HEK293T (cell line): ENCODE results near the gene ANKFY1.

Source experiments
- CTCF ChIA-PET: fragments of 350-600 bp; formaldehyde crosslinking; extraction: SDS; loops from one replicate; lab custom pipeline; 2021; ENCODE audit warnings: antibody characterized with exemption, inconsistent platforms; lab: Yijun Ruan, JAX
- POLR2A ChIA-PET: fragments of 350-600 bp; formaldehyde crosslinking; extraction: SDS; loops from one replicate; lab custom pipeline; 2020; ENCODE audit warnings: antibody characterized with exemption, inconsistent platforms; lab: Yijun Ruan, JAX
- DNase-seq: peaks from one replicate; pipeline ENCODE4 v3.0.0; 2012; ENCODE audit warnings: mixed read lengths; ENCODE audit errors: extremely low spot score
- ARNT ChIP-seq: fragments of 450-650 bp; IDR thresholded peaks from 2 replicates; pipeline ENCODE4 v1.6.1; 2017; ENCODE audit warnings: mild to moderate bottlenecking
- BHLHE40 ChIP-seq: fragments of 450-650 bp; IDR thresholded peaks from 2 replicates; pipeline ENCODE4 v1.6.1; 2016; ENCODE audit warnings: mild to moderate bottlenecking, moderate library complexity, borderline replicate concordance
- CTBP1 ChIP-seq: fragments of 450-650 bp; IDR thresholded peaks from 2 replicates; pipeline ENCODE4 v1.6.1; 2016; ENCODE audit warnings: borderline replicate concordance
- ELF4 ChIP-seq: fragments of 450-650 bp; IDR thresholded peaks from 2 replicates; pipeline ENCODE4 v1.6.1; 2017; ENCODE audit warnings: antibody characterized with exemption
- FOXA1 ChIP-seq: fragments of 450-650 bp; IDR thresholded peaks from 2 replicates; pipeline ENCODE4 v1.6.1; 2016; ENCODE audit warnings: mild to moderate bottlenecking
- FOXK2 ChIP-seq: fragments of 450-650 bp; IDR thresholded peaks from 2 replicates; pipeline ENCODE4 v1.6.1; 2016; ENCODE audit warnings: mild to moderate bottlenecking
- FOXM1 ChIP-seq: fragments of 450-650 bp; IDR thresholded peaks from 2 replicates; pipeline ENCODE4 v1.6.1; 2017; ENCODE audit warnings: mild to moderate bottlenecking, borderline replicate concordance
- HDGF ChIP-seq: fragments of 450-650 bp; IDR thresholded peaks from 2 replicates; pipeline ENCODE4 v1.6.1; 2017; ENCODE audit warnings: antibody characterized with exemption, borderline replicate concordance
- L3MBTL2 ChIP-seq: fragments of 450-650 bp; conservative IDR thresholded peaks from 2 replicates; pipeline ENCODE4 v1.6.1; 2016; ENCODE audit warnings: mild to moderate bottlenecking
- LEF1 ChIP-seq: fragments of 450-650 bp; IDR thresholded peaks from 2 replicates; pipeline ENCODE4 v1.6.1; 2017; ENCODE audit warnings: mild to moderate bottlenecking, borderline replicate concordance
- NFRKB ChIP-seq: fragments of 450-650 bp; IDR thresholded peaks from 2 replicates; pipeline ENCODE4 v1.6.1; 2016; ENCODE audit warnings: mild to moderate bottlenecking, moderate library complexity
- PKNOX1 ChIP-seq: fragments of 450-650 bp; IDR thresholded peaks from 2 replicates; pipeline ENCODE4 v1.6.1; 2016
- SP1 ChIP-seq: fragments of 450-650 bp; IDR thresholded peaks from 2 replicates; pipeline ENCODE4 v1.6.1; 2017
- SUZ12 ChIP-seq: fragments of 450-650 bp; IDR thresholded peaks from 2 replicates; pipeline ENCODE4 v1.6.1; 2016; ENCODE audit warnings: mild to moderate bottlenecking
- TARDBP ChIP-seq: fragments of 450-650 bp; IDR thresholded peaks from 2 replicates; pipeline ENCODE4 v1.6.1; 2016
- ZNF384 ChIP-seq: fragments of 450-650 bp; IDR thresholded peaks from 2 replicates; pipeline ENCODE4 v1.6.1; 2016

The ANKFY1 gene

GRCh38 chr17:4247361-4247970 is 16.3 kb downstream of the ANKFY1 start:
- no peak for DNase-seq
- ChIA-PET POLR2A (interaction anchor here (1.7 kb wide), 1 partner anchor 13 kb away, joined by 4 read pairs; no protein-coding TSS in a partner anchor), CTCF (no interaction called here)
- no peak for TF ChIP-seq SP1
- no peak for TF ChIP-seq ARNT
- no peak for TF ChIP-seq L3MBTL2
- TF ChIP-seq LEF1, result no peak
- TF ChIP-seq CTBP1, result no peak
- TF ChIP-seq TARDBP, result no peak
- TF ChIP-seq SUZ12, result no peak
- no peak for TF ChIP-seq BHLHE40
- TF ChIP-seq PKNOX1, result no peak
- no peak for TF ChIP-seq FOXM1
- TF ChIP-seq ELF4, result no peak

GRCh38 chr17:4246674-4247073 is 17.1 kb downstream of the ANKFY1 start:
- ChIA-PET POLR2A (interaction anchor here (1.7 kb wide), 1 partner anchor 12 kb away, joined by 4 read pairs; no protein-coding TSS in a partner anchor), CTCF (no interaction called here)
- TF ChIP-seq TARDBP, result no peak
- no peak for TF ChIP-seq LEF1
- no peak for TF ChIP-seq BHLHE40
- no peak for TF ChIP-seq CTBP1
- no peak for TF ChIP-seq ELF4
- TF ChIP-seq FOXM1, result no peak
- TF ChIP-seq L3MBTL2, result no peak
- no peak for TF ChIP-seq ARNT
- no peak for TF ChIP-seq SUZ12
- no peak for TF ChIP-seq FOXA1
- no peak for TF ChIP-seq ZNF384
- no peak for TF ChIP-seq PKNOX1
- TF ChIP-seq NFRKB, result no peak
- no peak for TF ChIP-seq FOXK2
- no peak for DNase-seq

- TF ChIP-seq CTBP1 (no peak), L3MBTL2 (no peak), FOXM1 (no peak), TARDBP (no peak), ELF4 (no peak), LEF1 (no peak), NFRKB (no peak)
- DNase-seq, result no peak
- CTCF ChIA-PET, result interaction anchor here (3.0 kb wide), 1 partner anchor 8 kb away, joined by 11 read pairs; no protein-coding TSS in a partner anchor
Measured at GRCh38 chr17:4241535-4241934, 22.2 kb downstream of the ANKFY1 start.

GRCh38 chr17:4236456-4236855 is 27.3 kb downstream of the ANKFY1 start:
- POLR2A ChIA-PET, result no interaction called here
- no peak for DNase-seq
- TF ChIP-seq ELF4 (no peak), HDGF (no peak), FOXM1 (no peak), SP1 (no peak), LEF1 (no peak), ARNT (no peak), ZNF384 (no peak), FOXK2 (no peak), L3MBTL2 (no peak), NFRKB (no peak), BHLHE40 (no peak), FOXA1 (no peak), CTBP1 (no peak), TARDBP (no peak), SUZ12 (no peak), PKNOX1 (no peak)
- CTCF ChIA-PET, result no interaction called here

More at GRCh38 chr17:4241535-4241934, 22.2 kb downstream of the ANKFY1 start:
- POLR2A ChIA-PET, result interaction anchor here (0.9 kb wide), 1 partner anchor 22 kb away, joined by 3 read pairs; the partner anchor contains the start of gene ANKFY1

- CTCF ChIA-PET, result no interaction called here
- POLR2A ChIA-PET, result no interaction called here
- no peak for DNase-seq
- TF ChIP-seq ELF4, result no peak
- no peak for TF ChIP-seq TARDBP
- TF ChIP-seq FOXA1, result no peak
- TF ChIP-seq BHLHE40, result no peak
- TF ChIP-seq NFRKB, result no peak
- TF ChIP-seq SUZ12, result no peak
- no peak for TF ChIP-seq CTBP1
- no peak for TF ChIP-seq FOXM1
- TF ChIP-seq SP1, result no peak
Measured at GRCh38 chr17:4235372-4236279, 28.2 kb downstream of the ANKFY1 start.
